Activated CD8-positive, alpha-beta T cell treated with anti-CD3 and anti-CD28 coated beads, Interleukin-2, amount 10 ng/mL, durations not matched to agents 7 days and 5 days (primary cell): ENCODE results near the gene CHRM5. TPM values are rescaled to one million over a fixed set of nuclear protein-coding genes. Genes with fewer than 3 reads are reported as not detected.
A peak's percentile ranks its signal among the peaks of the same experiment; 100 is the strongest.

Source experiments
- ATAC-seq: fragments of 150-1000 bp; cut with Tn5 transposase; one replicate; pipeline ENCODE4 v1.10.0; 2021; ENCODE audit warnings: moderate library complexity
- CTCF ChIA-PET: fragments of 350-600 bp; sonication (Branson Sonifier 250); formaldehyde crosslinking; loops from one replicate; lab custom pipeline; 2021; ENCODE audit warnings: antibody characterized with exemption; lab: Charles Lee
- POLR2A ChIA-PET: fragments of 350-600 bp; sonication (Branson Sonifier 250); formaldehyde crosslinking; loops from one replicate; lab custom pipeline; 2021; ENCODE audit warnings: antibody characterized with exemption; lab: Charles Lee
- DNase-seq: peaks from one replicate; pipeline ENCODE4 v3.0.0-alpha.2; 2020
- H3K27ac Mint-ChIP-seq: one replicate; pipeline ENCODE4 v1.8.0; 2021; ENCODE audit warnings: mild to moderate bottlenecking, mixed read lengths
- H3K27me3 Mint-ChIP-seq: one replicate; pipeline ENCODE4 v1.8.0; 2021; ENCODE audit warnings: low read depth, mixed read lengths
- H3K36me3 Mint-ChIP-seq: one replicate; pipeline ENCODE4 v1.8.0; 2021; ENCODE audit warnings: low read depth, mixed read lengths
- H3K4me1 Mint-ChIP-seq: one replicate; pipeline ENCODE4 v1.8.0; 2021; ENCODE audit warnings: low read depth, mixed read lengths
- H3K4me3 Mint-ChIP-seq: one replicate; pipeline ENCODE4 v1.8.0; 2021; ENCODE audit warnings: mild to moderate bottlenecking, mixed read lengths
- H3K9me3 Mint-ChIP-seq: one replicate; pipeline ENCODE4 v1.8.0; 2022; ENCODE audit warnings: mixed read lengths; ENCODE audit not compliant: insufficient read depth
- total RNA-seq, 2 experiments: library from RNA; stranded (reverse); gene quantifications; one replicate each; pipeline ENCODE4 v1.2.3, GENCODE V29; 2021

CHRM5 gene
- total RNA-seq, 2 experiments from 2014 or later: not detected

DNA sequence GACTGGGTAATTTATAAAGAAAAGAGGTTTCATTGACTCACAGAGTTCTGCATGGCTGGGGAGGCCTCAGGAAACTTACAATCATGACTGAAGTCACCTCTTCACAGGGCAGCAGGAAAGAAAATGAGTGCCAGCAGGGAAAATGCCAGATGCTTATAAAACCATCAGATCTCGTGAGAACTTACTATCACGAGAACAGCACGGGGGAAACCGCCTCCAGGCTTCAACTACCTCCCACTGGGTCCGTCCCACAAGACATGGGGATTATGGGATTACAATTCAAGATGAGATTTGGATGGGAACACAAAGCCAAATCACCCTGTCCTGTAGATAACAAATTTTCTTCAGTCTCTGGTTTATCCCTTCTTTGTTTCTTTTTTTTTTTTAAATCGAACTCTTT lies 101.7 kb downstream of the CHRM5 start:
- Mint-ChIP-seq H3K4me3 (no peak overlapping the region), H3K9me3 (no peaks in the 10 kb centered on the region), H3K4me1 (peaks cover under 1% of the 10 kb centered on the region), H3K36me3 (no peaks in the 10 kb centered on the region), H3K27me3 (no peaks in the 10 kb centered on the region), H3K27ac (no peak overlapping the region)
- DNase-seq: no peak
- CTCF ChIA-PET: interaction anchor here (2.0 kb wide), 1 partner anchor 8 kb away, joined by 7 read pairs; no protein-coding TSS in a partner anchor
- POLR2A ChIA-PET: no interaction called here
- ATAC-seq: no peak

DNA sequence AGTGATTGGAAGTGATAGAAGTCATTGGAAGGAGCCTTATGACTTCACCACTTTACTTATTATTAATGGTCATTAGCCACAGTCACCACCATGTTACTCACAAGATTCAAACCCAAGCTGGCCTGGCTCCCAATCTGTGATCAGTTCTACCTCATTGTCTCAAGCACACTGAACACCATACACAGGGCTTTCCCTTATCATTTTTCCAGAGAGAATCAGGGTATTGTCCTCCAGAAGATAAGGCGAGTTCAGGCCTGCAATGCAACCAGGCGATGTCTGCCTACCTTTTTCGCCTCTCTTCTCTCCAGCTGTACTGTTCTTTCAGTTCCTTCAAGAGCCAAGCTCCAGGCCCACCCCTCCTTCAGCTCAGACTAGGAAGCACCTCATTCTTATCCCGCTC lies 108.5 kb downstream of the CHRM5 start:
- ATAC-seq (no peak), DNase-seq (no peak)
- H3K36me3 Mint-ChIP-seq: no peaks in the 10 kb centered on the region
- H3K27me3 Mint-ChIP-seq: no peaks in the 10 kb centered on the region
- POLR2A ChIA-PET: no interaction called here
- no peaks in the 10 kb centered on the region for H3K9me3 Mint-ChIP-seq
- H3K4me1 Mint-ChIP-seq: no peaks in the 10 kb centered on the region
- CTCF ChIA-PET: no interaction called here
- no peak overlapping the region for H3K27ac Mint-ChIP-seq
- H3K4me3 Mint-ChIP-seq: no peak overlapping the region

DNA sequence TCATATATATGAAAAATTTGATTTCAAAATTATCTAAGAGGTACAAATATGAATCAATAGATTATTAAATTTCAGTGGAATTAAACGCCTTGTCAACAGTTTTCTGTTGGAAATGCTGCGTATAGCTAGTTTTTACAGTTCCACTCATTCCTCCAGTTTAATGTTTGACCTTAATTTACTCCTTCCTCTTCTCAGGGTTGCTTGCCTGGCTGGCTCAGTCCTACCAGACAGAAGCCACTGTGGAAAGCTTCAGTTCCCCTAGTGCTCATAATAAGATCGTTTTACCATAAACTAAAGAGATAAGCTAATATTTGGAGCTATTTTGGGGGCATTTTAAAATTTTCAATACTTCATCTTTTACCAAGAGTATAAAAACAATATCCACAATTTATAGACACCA lies 110.6 kb downstream of the CHRM5 start:
- Mint-ChIP-seq H3K27me3 (no peaks in the 10 kb centered on the region), H3K9me3 (no peaks in the 10 kb centered on the region), H3K4me3 (no peak overlapping the region), H3K36me3 (peaks cover 7% of the 10 kb centered on the region), H3K27ac (no peak overlapping the region), H3K4me1 (no peaks in the 10 kb centered on the region)
- ATAC-seq: no peak
- POLR2A ChIA-PET: no interaction called here
- CTCF ChIA-PET: interaction anchor here (0.7 kb wide), 2 partner anchors 17 to 21 kb away, joined by 3 read pairs; no protein-coding TSS in a partner anchor
- DNase-seq: no peak

DNA sequence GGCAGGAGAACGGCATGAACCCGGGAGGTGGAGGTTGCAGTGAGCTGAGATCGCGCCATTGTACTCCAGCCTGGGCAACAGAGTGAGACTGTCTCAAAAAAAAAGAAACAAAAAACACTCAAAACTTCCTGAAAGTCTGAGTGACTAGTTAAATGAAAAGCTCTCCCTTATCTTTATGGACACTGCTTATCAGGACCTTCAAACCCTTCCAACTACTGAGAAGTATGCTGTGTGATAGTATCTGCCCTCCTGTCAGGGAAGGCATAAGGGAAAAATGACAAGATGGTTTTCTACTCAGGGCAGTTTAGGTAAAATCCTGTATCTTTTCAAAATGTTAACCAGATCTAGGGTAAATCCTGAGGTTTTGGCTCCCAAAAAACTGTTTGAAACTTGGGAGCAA lies 111.6 kb downstream of the CHRM5 start:
- POLR2A ChIA-PET: no interaction called here

DNA sequence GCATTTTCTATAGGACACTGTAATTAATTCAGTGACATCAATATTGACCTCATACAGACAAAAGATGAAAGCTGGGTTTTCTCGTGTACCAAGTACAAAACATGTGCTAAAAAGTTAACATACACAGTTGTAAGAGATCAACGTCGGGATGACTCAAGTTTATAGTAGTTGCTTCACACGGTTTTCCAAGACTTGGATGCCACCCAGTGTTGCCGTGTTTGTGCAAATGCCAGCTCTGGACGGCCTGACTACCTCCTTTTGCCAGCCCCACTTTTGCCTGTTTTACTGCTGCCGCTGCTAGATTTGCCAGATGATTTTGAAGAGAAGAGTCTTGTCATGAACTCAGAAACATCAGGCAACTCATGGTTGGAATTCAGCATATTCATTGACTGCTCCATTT lies 115.8 kb downstream of the CHRM5 start:
- ATAC-seq: no peak
- ChIA-PET POLR2A (no interaction called here), CTCF (interaction anchor here (0.8 to 1.5 kb wide), 2 partner anchors 22 to 23 kb away, joined by 4 to 5 read pairs; no protein-coding TSS in a partner anchor)
- H3K36me3 Mint-ChIP-seq: peaks cover 35% of the 10 kb centered on the region
- no peak overlapping the region for H3K4me3 Mint-ChIP-seq
- no peak overlapping the region for H3K27ac Mint-ChIP-seq
- no peaks in the 10 kb centered on the region for H3K9me3 Mint-ChIP-seq
- H3K4me1 Mint-ChIP-seq: no peaks in the 10 kb centered on the region
- no peak for DNase-seq
- no peaks in the 10 kb centered on the region for H3K27me3 Mint-ChIP-seq

More for the DNA sequence above, 111.6 kb downstream of the CHRM5 start:
- H3K9me3 Mint-ChIP-seq: no peaks in the 10 kb centered on the region
- ATAC-seq (no peak), DNase-seq (no peak)
- no peak overlapping the region for H3K27ac Mint-ChIP-seq
- H3K4me3 Mint-ChIP-seq: no peak overlapping the region
- H3K36me3 Mint-ChIP-seq: peaks cover 12% of the 10 kb centered on the region
- H3K4me1 Mint-ChIP-seq: no peaks in the 10 kb centered on the region
- CTCF ChIA-PET: no interaction called here
- no peaks in the 10 kb centered on the region for H3K27me3 Mint-ChIP-seq

DNA sequence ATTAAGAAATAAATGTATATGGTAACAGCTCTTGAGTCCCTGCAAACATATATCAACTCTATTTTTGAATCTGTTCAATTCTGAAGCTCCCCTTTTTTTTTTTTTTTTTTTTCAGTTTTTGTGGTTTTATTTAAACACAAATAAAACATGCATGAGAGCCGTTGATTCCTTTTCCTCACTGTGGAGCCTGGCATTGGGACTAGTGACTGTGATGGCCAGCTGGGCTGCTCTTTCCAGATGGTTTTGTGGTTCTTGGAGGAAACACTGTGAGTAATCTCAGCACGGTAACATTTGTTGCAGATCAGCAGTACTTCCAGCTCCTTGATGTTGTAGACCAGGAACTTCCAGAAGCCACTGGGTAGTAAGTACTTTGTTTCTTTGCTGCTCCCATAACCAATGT lies 117.4 kb downstream of the CHRM5 start:
- no peaks in the 10 kb centered on the region for H3K4me1 Mint-ChIP-seq
- no peak overlapping the region for H3K4me3 Mint-ChIP-seq
- peaks cover 44% of the 10 kb centered on the region for H3K36me3 Mint-ChIP-seq
- H3K9me3 Mint-ChIP-seq: no peaks in the 10 kb centered on the region
- ATAC-seq: no peak
- no peaks in the 10 kb centered on the region for H3K27me3 Mint-ChIP-seq
- ChIA-PET POLR2A (interaction anchor here (0.6 to 1.3 kb wide), 3 partner anchors 12 to 33 kb away, joined by 3 to 8 read pairs (median 4); partner anchors contain the start of genes EMC7 and PGBD4), CTCF (interaction anchor here (0.9 to 1.0 kb wide), 2 partner anchors 10 to 20 kb away, joined by 3 to 5 read pairs; no protein-coding TSS in a partner anchor)
- DNase-seq: no peak
- H3K27ac Mint-ChIP-seq: no peak overlapping the region

DNA sequence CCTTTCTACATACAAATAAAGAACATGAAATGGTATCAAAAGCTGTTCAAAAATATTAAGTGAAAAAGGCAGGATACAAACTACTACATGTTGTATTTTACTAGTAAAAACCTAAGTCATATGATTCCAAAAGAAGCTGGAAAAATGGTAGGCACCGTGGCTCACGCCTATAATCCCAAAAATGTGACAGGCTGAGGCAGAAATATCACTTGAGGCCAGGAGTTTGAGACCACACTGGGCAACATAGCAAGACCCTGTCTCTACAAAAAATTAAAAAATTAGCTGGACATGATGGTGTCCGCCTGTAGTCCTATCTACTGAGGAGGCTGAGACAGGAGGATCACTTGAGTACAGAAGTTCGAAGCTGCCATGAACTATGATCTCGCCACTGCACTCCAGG lies 131.6 kb downstream of the CHRM5 start:
- CTCF ChIA-PET: interaction anchor here (1.0 to 3.5 kb wide), 6 partner anchors 8 to 267 kb away, joined by 3 to 17 read pairs (median 4); partner anchors contain the start of genes KATNBL1 and LPCAT4
- Mint-ChIP-seq H3K27ac (peak overlapping the region; percentile 57), H3K27me3 (no peaks in the 10 kb centered on the region), H3K36me3 (peaks cover 38% of the 10 kb centered on the region), H3K9me3 (peaks cover 6% of the 10 kb centered on the region), H3K4me1 (peaks cover 28% of the 10 kb centered on the region), H3K4me3 (peak overlapping the region; percentile 99)
- ATAC-seq: no peak
- no peak for DNase-seq
- POLR2A ChIA-PET: interaction anchor here (3.4 kb wide), 1 partner anchor 109 kb away, joined by 19 read pairs; the partner anchor contains the start of gene KATNBL1

DNA sequence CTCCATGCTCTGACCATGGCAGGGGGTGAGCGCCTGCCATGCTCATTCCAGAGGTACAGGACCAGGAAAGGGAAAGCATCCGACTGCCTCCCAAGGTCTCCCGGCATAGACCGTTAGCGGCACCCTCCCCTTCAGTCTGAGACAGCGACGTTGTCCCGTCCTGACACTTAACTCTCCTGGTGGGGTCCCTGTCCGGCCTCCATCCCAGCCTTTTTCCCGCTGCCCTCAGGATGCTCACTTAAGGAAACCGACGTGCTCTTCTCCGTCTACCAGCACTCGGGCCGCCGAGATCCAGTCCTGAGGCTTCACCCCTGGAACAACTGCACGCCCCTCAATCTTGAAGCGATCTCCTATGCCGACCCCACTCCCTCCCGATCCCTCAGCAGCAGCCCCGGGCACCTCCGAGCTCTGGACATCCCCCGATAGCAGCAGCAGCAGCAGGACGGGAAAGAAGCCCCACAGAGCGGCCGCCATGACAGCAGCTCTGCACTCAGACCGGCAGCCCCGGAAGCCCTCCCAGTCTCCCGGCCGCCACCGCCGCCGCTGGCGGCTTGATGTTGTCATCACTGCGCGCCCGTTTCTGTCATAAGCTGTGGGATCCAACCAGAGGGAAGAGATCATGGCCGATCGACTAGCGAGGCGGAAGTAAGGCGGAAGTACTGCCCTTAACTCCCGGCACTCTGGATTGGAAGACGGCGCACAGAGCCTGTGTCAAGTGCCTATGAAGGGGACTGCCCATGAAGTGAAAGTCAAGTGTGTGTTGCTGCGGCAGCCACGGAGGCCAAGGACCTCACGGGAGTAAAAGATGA lies 133.3 kb downstream of the CHRM5 start, which contains the start of the genes EMC7 and PGBD4:
Gene EMC7 (minus strand): TSS at position 497 of the 809 bp plus-strand sequence. CDS start 23 bp downstream, at position 474.
Gene PGBD4 (plus strand): TSS at position 718 of the 809 bp plus-strand sequence. CDS start 449 bp downstream, outside the sequence.
- H3K9me3 Mint-ChIP-seq: peaks cover 6% of the 10 kb centered on the region
- CTCF ChIA-PET: interaction anchor here (1.0 to 2.4 kb wide), 5 partner anchors 9 to 266 kb away, joined by 3 to 12 read pairs (median 6); partner anchors contain the start of genes EMC4, LPCAT4, NOP10 and NUTM1
- ATAC-seq: peak; percentile 99

DNA sequence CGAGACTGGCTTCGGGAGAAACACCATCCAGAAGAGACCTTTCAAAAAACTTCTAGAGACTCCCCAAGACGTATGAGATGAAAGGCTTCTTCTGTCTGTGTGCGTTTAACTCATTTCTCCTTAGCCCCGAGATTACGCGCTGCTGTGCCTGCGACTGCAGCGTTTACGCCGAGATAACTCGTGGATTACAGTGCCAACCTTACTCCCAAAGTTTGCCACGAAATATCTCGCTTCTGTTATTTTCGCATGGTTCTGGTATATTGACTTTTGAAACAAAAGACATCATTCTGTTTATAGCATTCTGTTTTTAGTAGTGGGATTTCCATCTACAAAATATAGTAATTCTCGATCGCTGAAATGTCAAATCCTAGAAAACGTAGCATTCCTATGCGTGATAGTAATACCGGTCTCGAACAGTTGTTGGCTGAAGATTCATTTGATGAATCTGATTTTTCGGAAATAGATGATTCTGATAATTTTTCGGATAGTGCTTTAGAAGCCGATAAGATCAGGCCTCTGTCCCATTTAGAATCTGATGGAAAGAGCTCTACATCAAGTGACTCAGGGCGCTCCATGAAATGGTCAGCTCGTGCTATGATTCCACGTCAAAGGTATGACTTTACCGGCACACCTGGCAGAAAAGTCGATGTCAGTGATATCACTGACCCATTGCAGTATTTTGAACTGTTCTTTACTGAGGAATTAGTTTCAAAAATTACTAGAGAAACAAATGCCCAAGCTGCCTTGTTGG lies 134.1 kb downstream of the CHRM5 start:
- ChIA-PET CTCF (interaction anchor here (1.0 to 2.4 kb wide), 7 partner anchors 8 to 265 kb away, joined by 3 to 12 read pairs (median 6); partner anchors contain the start of genes EMC4, KATNBL1, LPCAT4 and NOP10), POLR2A (interaction anchor here (0.6 to 3.4 kb wide), 12 partner anchors 8 to 266 kb away, joined by 3 to 19 read pairs (median 4); partner anchors contain the start of genes EMC4, KATNBL1 and LPCAT4)
- ATAC-seq (no peak), DNase-seq (no peak)
- Mint-ChIP-seq H3K4me3 (peak overlapping the region; percentile 99), H3K36me3 (peaks cover 35% of the 10 kb centered on the region), H3K4me1 (peaks cover 28% of the 10 kb centered on the region), H3K27me3 (no peaks in the 10 kb centered on the region), H3K9me3 (peaks cover 6% of the 10 kb centered on the region), H3K27ac (peak overlapping the region; percentile 97)

More for the DNA sequence above, 133.3 kb downstream of the CHRM5 start, which contains the start of the genes EMC7 and PGBD4:
- Mint-ChIP-seq H3K27ac (peak within 1 kb of the TSS; percentile 97), H3K4me1 (peaks cover 28% of the 10 kb centered on the region), H3K36me3 (peaks cover 35% of the 10 kb centered on the region), H3K27me3 (no peaks in the 10 kb centered on the region), H3K4me3 (peak within 1 kb of the TSS; percentile 99)
- peak; percentile 99 for DNase-seq
- POLR2A ChIA-PET: interaction anchor here (0.6 to 3.4 kb wide), 14 partner anchors 8 to 266 kb away, joined by 3 to 19 read pairs (median 4); partner anchors contain the start of genes EMC4, KATNBL1, LPCAT4 and NUTM1

DNA sequence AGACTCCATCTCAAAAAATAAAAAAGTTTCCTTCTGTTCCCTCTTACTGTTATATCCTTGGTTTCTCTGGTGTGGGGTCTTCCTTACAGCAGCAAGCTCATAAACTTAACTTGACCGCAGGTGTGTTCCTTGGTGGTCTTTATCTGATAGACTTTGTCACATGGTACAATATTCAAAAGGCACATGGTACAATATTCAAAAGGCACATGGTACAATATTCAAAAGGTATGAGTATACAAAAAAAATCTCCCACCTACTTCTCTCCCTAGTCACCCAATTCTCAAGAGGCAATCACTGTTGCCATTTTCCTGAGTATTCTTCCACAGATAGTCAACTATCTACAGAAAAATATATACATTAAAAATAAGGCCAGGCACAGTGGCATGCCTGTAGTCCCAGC lies 138.1 kb downstream of the CHRM5 start:
- peaks cover 2% of the 10 kb centered on the region for H3K27me3 Mint-ChIP-seq
- no peak overlapping the region for H3K4me3 Mint-ChIP-seq
- POLR2A ChIA-PET: no interaction called here
- CTCF ChIA-PET: no interaction called here
- H3K9me3 Mint-ChIP-seq: peaks cover 6% of the 10 kb centered on the region
- H3K27ac Mint-ChIP-seq: no peak overlapping the region
- peaks cover 31% of the 10 kb centered on the region for H3K36me3 Mint-ChIP-seq
- DNase-seq (no peak), ATAC-seq (no peak)
- H3K4me1 Mint-ChIP-seq: peaks cover 19% of the 10 kb centered on the region

DNA sequence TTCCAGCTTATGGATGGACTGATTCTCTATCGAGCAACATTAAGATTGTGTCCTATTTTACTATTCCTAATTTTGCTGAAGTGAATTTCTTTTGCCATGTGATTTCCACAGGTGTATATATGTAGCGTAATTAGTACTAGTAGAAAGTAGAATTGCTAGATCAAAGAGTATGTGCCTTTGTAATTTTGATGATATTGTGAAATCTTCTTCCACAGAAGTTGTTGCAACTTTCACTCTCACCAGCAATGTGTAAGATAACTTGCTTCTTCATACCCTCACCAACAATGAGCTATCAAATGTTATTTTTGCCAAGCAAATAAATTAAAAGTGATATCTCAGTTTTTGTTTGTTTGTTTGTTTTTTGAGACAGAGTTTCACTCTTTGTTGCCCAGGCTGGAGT lies 139.0 kb downstream of the CHRM5 start:
- no peak overlapping the region for H3K27ac Mint-ChIP-seq
- peaks cover 25% of the 10 kb centered on the region for H3K36me3 Mint-ChIP-seq
- ATAC-seq (no peak), DNase-seq (no peak)
- POLR2A ChIA-PET: no interaction called here
- H3K4me1 Mint-ChIP-seq: peaks cover 16% of the 10 kb centered on the region
- H3K27me3 Mint-ChIP-seq: peaks cover 2% of the 10 kb centered on the region
- CTCF ChIA-PET: interaction anchor here (0.9 to 2.0 kb wide), 2 partner anchors 24 to 102 kb away, joined by 5 to 10 read pairs; partner anchors contain the start of gene KATNBL1
- H3K9me3 Mint-ChIP-seq: peaks cover 6% of the 10 kb centered on the region
- no peak overlapping the region for H3K4me3 Mint-ChIP-seq
